Thyroid gland (tissue), 4 donors: ENCODE measurements around the gene CISTR.

Experiments used
- CTCF ChIP-seq, 6 experiments: fragments of 200-600 bp in 3 of 6; fragments of 450-650 bp in 3 of 6; sonication (generic) in 3 of 6; IDR thresholded peaks; one replicate each; pipeline ENCODE4 v1.5.1; 2016 to 2019; ENCODE audit warnings: antibody characterized with exemption in 6 of 6, mild to moderate bottlenecking in 2 of 6, inconsistent platforms in 1 of 6, moderate library complexity in 1 of 6
- POLR2A ChIP-seq, 2 donors: fragments of 450-650 bp; IDR thresholded peaks; one replicate each; pipeline ENCODE4 v1.6.1; 2017; ENCODE audit warnings: antibody characterized with exemption in 2 of 2, mild to moderate bottlenecking in 2 of 2, moderate library complexity in 1 of 2

GRCh38 chr12:53795927-53796326, 44.1 kb upstream of the CISTR start:
- no peak for TF ChIP-seq CTCF (IDR thresholded peaks at IDR 0.05)
- TF ChIP-seq POLR2A (IDR thresholded peaks at IDR 0.05): no peak
